HG03097 (cell line): ENCODE data around the gene FAM98B.

ENCODE experiments used
- ATAC-seq: cut with Tn5 transposase; IDR thresholded peaks from one replicate; pipeline ENCODE4 v1.9.1; 2021; ENCODE audit not compliant: unreplicated experiment, low FRiP score

The FAM98B gene

GRCh38 chr15:38504680-38505467 lies 50.9 kb downstream of the FAM98B start:
- ATAC-seq = no peak

DNA sequence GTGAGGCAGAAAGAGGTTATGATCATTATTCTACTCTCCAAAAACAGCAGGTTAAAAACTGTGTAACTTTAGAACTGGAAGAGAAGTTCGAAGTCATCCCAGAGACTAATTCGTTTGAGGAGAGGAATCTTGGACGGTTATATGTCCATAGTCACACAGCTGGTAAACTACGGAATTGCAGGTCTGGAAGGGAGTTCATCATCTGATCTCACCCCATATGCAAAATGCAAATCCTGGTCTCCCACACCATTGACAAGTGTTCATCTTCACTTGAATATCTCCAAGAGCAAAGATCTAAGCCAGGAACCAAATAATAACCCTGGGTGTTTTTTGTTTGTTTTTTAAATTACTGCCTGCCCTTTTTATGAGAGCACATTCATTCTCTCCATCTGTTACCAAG lies 53.1 kb downstream of the FAM98B start:
- ATAC-seq = no peak

- ATAC-seq = no peak
Observed at GRCh38 chr15:38507570-38507969, 53.6 kb downstream of the FAM98B start.

GRCh38 chr15:38508647-38509046 lies 54.7 kb downstream of the FAM98B start:
- no peak for ATAC-seq

- ATAC-seq = no peak
Observed at GRCh38 chr15:38509152-38509551, 55.2 kb downstream of the FAM98B start.

DNA sequence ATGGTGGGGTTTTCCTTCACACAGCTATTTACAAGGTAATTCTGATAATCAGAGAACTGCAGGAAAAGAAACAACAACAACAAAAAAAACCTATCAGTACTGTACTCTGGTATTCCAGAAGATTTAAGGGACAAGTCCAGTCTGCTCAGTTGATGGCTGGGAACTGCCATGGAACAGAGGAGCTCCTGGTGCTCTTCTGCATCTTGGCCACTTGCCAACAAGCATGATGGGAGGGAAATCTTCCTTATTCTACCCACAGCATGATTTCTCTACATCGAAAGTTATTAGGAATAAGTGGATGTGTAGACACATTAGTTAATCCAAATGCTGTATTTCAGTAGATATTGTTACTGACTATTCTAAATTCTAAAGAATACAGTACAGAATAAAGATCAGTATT lies 59.0 kb downstream of the FAM98B start:
- no peak for ATAC-seq

DNA sequence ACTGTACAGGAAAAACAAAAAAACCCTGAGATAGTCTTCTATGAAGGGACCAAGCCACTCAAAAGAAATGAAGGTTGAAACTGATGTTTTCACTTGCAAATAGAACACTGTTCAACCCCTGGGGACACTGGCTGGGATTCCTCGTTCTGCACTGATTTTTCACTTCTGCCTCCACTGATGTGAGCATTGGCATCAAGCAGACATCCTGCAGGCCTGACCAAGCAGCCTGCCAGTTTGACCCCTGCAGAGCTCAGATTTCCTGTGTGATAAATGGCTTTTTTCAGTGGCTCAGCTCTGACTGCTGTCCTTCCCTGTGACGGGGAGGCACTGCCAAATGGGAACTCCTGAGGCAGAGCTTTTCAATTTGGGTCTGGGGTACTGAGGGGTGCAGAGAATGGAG lies 60.7 kb downstream of the FAM98B start:
- peak; percentile 80 for ATAC-seq

GRCh38 chr15:38516626-38517025 lies 62.7 kb downstream of the FAM98B start:
- ATAC-seq = no peak

- ATAC-seq = no peak
Observed at GRCh38 chr15:38517312-38517975, 63.5 kb downstream of the FAM98B start.

DNA sequence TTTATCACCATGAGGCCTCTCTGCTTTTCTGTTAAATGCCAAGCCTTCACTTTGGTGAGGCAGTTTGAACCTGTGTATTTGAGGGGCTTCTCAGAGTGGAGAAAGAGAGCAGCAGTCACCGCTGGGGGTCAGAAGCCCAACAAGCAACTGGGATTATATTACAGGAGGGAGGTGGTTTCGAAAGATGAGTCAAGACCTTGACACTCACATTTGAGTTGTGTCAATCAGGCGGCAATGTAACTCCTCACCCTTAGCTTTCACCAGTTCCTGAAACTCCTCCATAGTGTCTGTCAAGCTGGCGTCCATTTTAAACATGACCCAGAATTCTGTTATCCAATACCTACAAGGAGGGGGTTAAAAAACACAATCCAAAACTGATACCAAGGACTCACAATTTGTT lies 64.2 kb downstream of the FAM98B start:
- no peak for ATAC-seq

GRCh38 chr15:38520035-38520434 lies 66.1 kb downstream of the FAM98B start:
- no peak for ATAC-seq

- no peak for ATAC-seq
Observed at GRCh38 chr15:38521316-38521715, 67.4 kb downstream of the FAM98B start.

GRCh38 chr15:38522922-38523321 lies 69.0 kb downstream of the FAM98B start:
- ATAC-seq = no peak

DNA sequence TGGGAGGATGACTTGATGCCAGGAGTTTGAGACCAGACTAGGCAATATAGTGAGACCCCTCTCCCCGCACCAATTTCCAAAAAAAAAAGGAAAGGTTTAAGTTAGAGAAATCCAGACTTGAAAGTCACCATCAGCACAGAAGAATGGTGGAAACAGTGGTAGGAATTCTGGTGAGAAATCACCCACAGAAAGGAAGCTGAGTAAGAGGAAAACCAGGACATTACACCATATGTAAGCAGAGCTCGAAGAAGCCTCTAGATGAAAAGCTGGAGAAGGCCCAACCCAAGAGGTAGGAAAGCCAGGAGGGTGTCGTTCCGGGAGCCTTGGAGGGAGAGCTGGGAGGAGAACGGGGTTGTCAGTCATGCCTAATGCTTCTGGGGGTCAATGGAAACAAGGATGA lies 70.2 kb downstream of the FAM98B start:
- ATAC-seq = no peak

DNA sequence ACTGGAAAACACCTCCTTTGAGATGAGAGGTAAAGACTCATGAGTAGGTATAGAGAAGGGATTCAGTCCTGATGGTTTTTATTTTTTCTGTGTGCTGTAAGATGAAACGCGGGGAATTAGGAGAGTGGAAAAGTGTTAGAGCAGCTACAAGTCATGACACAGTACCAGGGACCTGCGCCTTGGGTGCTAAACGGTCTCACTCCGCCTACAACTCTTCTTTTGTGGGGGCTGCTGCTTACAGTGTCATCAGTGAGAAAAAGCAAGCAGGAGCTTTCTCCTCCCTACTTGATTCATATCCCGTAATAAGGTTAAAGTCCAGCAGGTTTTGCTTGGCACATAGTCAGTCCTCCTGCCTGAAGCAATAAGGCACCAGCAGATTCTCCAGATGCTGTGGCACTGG lies 71.6 kb downstream of the FAM98B start:
- no peak for ATAC-seq

- no peak for ATAC-seq
Observed at GRCh38 chr15:38526158-38526557, 72.2 kb downstream of the FAM98B start.

GRCh38 chr15:38528294-38528693 lies 74.4 kb downstream of the FAM98B start:
- ATAC-seq = no peak

DNA sequence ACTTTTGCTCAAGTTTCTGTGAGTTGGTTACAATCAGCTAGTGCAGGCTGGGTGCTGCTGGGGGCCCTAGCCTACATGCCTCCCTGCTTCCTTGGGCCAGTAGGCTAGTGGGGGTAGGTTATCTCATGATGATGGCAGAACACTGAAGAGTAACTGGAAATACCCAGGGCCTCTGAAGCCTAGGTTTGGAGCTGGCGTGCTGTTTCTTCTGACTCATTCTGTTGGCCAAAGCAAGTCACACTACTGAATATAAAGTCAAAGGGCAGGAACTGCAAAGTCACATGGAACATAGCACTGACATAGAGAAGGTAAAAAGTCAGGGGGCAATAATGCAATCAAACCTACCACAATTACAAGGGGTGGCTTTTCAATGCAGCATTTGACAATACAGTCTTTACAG lies 76.2 kb downstream of the FAM98B start:
- no peak for ATAC-seq

DNA sequence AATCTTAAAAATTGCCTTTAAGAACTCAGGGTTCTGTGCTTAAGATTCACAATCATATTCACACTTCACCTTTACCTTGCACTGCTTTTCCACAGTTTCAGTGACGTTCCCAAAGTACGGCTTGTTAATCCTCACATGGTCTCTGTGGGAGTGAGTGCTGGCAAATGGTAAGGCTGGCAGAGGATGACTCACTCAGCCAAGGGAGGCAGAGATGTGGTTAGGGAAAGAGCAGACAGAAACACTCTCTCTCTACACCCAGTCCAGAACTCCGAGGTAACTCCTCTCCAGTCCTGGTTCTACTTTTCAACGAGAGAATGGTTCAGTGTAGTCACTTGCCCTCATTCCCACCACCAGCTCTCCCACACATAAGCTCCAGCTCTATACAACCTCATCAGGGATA lies 77.6 kb downstream of the FAM98B start:
- no peak for ATAC-seq

- ATAC-seq = no peak
Observed at GRCh38 chr15:38532728-38533127, 78.8 kb downstream of the FAM98B start.

DNA sequence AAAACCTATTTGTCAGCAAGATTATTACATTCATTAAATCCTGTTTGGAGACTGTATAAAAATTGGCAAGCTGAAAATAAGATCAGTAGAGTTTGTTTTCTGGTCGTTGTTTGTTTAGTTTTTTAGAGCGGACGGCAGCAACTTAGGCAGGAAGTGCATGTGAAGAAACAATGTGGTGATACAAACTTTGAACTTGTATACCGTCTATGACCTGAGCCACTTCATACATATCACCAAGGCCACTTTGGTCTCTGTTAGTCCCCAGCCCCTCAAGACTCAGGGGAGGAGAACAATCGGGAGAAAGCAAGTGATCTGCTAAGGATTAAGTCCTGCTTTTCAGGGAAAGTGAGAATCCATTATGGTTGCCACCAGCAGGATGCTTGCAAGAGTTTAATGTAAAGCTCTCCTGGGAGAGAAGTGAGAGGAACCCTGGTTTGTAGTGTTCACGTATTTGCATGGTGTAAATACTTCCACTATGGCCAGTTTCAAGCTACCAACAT lies 79.5 kb downstream of the FAM98B start:
- no peak for ATAC-seq

GRCh38 chr15:38533926-38534325 lies 80.0 kb downstream of the FAM98B start:
- ATAC-seq = no peak
